ENCODE measurements around the gene PPP1R36.

DNA sequence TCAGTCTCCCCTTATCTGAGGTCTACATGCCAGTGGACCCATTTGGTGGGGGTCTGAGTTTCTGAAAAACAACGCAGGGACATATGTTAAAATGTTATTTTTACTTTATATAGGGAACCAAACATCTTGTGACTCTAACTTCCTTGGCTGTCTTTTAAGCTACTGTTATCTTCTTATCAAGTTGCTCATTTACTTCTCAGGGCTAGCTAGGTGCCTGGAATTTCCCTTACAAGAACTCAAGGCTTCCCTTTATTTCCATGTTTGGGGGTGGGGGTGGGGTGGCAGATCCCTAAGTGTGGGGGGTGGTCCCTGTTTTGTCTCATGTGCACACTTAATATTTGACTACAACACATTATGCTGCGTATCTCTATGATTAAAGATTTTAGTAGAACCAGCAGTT is 31.6 kb downstream of the PPP1R36 start:
- TF ChIP-seq, protein P1, sequence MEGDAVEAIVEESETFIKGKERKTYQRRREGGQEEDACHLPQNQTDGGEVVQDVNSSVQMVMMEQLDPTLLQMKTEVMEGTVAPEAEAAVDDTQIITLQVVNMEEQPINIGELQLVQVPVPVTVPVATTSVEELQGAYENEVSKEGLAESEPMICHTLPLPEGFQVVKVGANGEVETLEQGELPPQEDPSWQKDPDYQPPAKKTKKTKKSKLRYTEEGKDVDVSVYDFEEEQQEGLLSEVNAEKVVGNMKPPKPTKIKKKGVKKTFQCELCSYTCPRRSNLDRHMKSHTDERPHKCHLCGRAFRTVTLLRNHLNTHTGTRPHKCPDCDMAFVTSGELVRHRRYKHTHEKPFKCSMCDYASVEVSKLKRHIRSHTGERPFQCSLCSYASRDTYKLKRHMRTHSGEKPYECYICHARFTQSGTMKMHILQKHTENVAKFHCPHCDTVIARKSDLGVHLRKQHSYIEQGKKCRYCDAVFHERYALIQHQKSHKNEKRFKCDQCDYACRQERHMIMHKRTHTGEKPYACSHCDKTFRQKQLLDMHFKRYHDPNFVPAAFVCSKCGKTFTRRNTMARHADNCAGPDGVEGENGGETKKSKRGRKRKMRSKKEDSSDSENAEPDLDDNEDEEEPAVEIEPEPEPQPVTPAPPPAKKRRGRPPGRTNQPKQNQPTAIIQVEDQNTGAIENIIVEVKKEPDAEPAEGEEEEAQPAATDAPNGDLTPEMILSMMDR (IDR thresholded peaks at IDR 0.05; ENCODE audit: insufficient read depth, low read length, poor library complexity, severe bottlenecking), result no peak
- TF ChIP-seq EZH2phosphoT487 (conservative IDR thresholded peaks at IDR 0.05; ENCODE audit: low read length), result no peak
